ENCODE results near the gene ADCY1.

The ADCY1 gene

GRCh38 chr7:45625714-45626440 is 51.7 kb downstream of the ADCY1 start:
- no peak for DNase-seq (ENCODE audit: low read depth)

- DNase-seq (ENCODE audit: low read depth), result no peak
These were observed 52.6 kb downstream of the ADCY1 start for GRCh38 chr7:45626441-45627430.

GRCh38 chr7:45627691-45628456 is 53.7 kb downstream of the ADCY1 start:
- DNase-seq (ENCODE audit: low read depth), result no peak

GRCh38 chr7:45631569-45631968 is 57.4 kb downstream of the ADCY1 start:
- no peak for DNase-seq (ENCODE audit: low read depth)

GRCh38 chr7:45636733-45637132 is 62.6 kb downstream of the ADCY1 start:
- DNase-seq (ENCODE audit: low read depth), result no peak

GRCh38 chr7:45638916-45639315 is 64.7 kb downstream of the ADCY1 start:
- DNase-seq (ENCODE audit: low read depth), result no peak

GRCh38 chr7:45642044-45642443 is 67.9 kb downstream of the ADCY1 start:
- no peak for DNase-seq (ENCODE audit: low read depth)

- DNase-seq (ENCODE audit: low read depth), result no peak
These were observed 69.5 kb downstream of the ADCY1 start for GRCh38 chr7:45643630-45644029.

GRCh38 chr7:45644237-45644636 is 70.1 kb downstream of the ADCY1 start:
- DNase-seq (ENCODE audit: low read depth), result no peak

- no peak for DNase-seq (ENCODE audit: low read depth)
These were observed 71.2 kb downstream of the ADCY1 start for GRCh38 chr7:45645141-45645969.

GRCh38 chr7:45646207-45646821 is 72.1 kb downstream of the ADCY1 start:
- no peak for DNase-seq (ENCODE audit: low read depth)

GRCh38 chr7:45646996-45647825 is 73.0 kb downstream of the ADCY1 start:
- DNase-seq (ENCODE audit: low read depth), result no peak

- DNase-seq (ENCODE audit: low read depth), result no peak
These were observed 74.0 kb downstream of the ADCY1 start for GRCh38 chr7:45647967-45648670.

GRCh38 chr7:45648671-45648995 is 74.5 kb downstream of the ADCY1 start:
- DNase-seq (ENCODE audit: low read depth), result no peak

- no peak for DNase-seq (ENCODE audit: low read depth)
These were observed 75.6 kb downstream of the ADCY1 start for GRCh38 chr7:45649560-45650346.

GRCh38 chr7:45650404-45651394 is 76.5 kb downstream of the ADCY1 start:
- no peak for DNase-seq (ENCODE audit: low read depth)

- DNase-seq (ENCODE audit: low read depth), result no peak
These were observed 77.4 kb downstream of the ADCY1 start for GRCh38 chr7:45651540-45651939.

GRCh38 chr7:45652630-45653029 is 78.5 kb downstream of the ADCY1 start:
- no peak for DNase-seq (ENCODE audit: low read depth)

Measured in iris pigment epithelial cell (primary cell).